Uterus (tissue), 4 donors: ENCODE data around the gene MTCL1. TPM values are rescaled to one million over a fixed set of nuclear protein-coding genes. Genes with fewer than 3 reads are reported as not detected.

Source experiments
- DNase-seq, 2 donors: peaks; one replicate each; pipeline ENCODE4 v3.0.0-alpha.2; 2019 to 2020
- H3K27ac ChIP-seq, 2 donors: fragments of 200-600 bp; sonication (generic); 1 replicate in 1 of 2; 2 replicates in 1 of 2; pipeline ENCODE4 v1.5.1; 2016 to 2018
- H3K27me3 ChIP-seq, 2 donors: fragments of 200-600 bp; sonication (generic); one replicate each; pipeline ENCODE4 v1.5.1; 2018 to 2019; ENCODE audit warnings: control low read depth in 1 of 2
- H3K36me3 ChIP-seq, 2 donors: fragments of 200-600 bp; sonication (generic); one replicate each; pipeline ENCODE4 v1.5.1; 2019; ENCODE audit warnings: control low read depth in 1 of 2
- H3K4me1 ChIP-seq, 2 donors: fragments of 200-600 bp; sonication (generic); one replicate each; pipeline ENCODE4 v1.5.1; 2018 to 2019; ENCODE audit warnings: control low read depth in 1 of 2
- H3K4me3 ChIP-seq, 2 donors: fragments of 200-600 bp; sonication (generic); 1 replicate in 1 of 2; 2 replicates in 1 of 2; pipeline ENCODE4 v1.5.1; 2018 to 2019; ENCODE audit warnings: mild to moderate bottlenecking in 1 of 2
- H3K9me3 ChIP-seq, 2 donors: fragments of 200-600 bp; sonication (generic); one replicate each; pipeline ENCODE4 v1.5.1; 2019; ENCODE audit warnings: control low read depth in 1 of 2
- CTCF ChIP-seq, 4 experiments: fragments of 200-600 bp in 2 of 4; fragments of 450-650 bp in 2 of 4; sonication (generic) in 2 of 4; IDR thresholded peaks; one replicate each; pipeline ENCODE4 v1.5.1; 2016 to 2019; ENCODE audit warnings: antibody characterized with exemption in 4 of 4, mild to moderate bottlenecking in 2 of 4, moderate library complexity in 1 of 4
- POLR2A ChIP-seq, 2 donors: fragments of 450-650 bp; IDR thresholded peaks; one replicate each; pipeline ENCODE4 v1.6.1; 2016; ENCODE audit warnings: antibody characterized with exemption in 2 of 2, mild to moderate bottlenecking in 1 of 2, moderate library complexity in 1 of 2
- intact Hi-C: fragments of 100-400 bp; cut with DNase I; formaldehyde crosslinking; loops from one replicate; pipeline ENCODE4 v1.15.1; 2023; ENCODE audit warnings: low total_unique reads
- total RNA-seq, 4 donors: library from RNA; depleted of rRNA in 3 of 4; stranded (reverse); fragments of >200 nt in 3 of 4; gene quantifications; one replicate each; pipeline versions ENCODE4 v1.1.0 to v1.2.4, GENCODE V29; 2014 to 2023
- donor health status: DM: yes; HTN: yes; CAD: no.

MTCL1 gene
- total RNA-seq, 4 donors from 2014 or later = 8.8 to 25.9 (median 11.0) TPM; not detected in 1

- intact Hi-C loops = no loop called here
- no peak overlapping the region for H3K27ac ChIP-seq
Measured at GRCh38 chr18:8675057-8675456, 30.3 kb upstream of the MTCL1 start.

GRCh38 chr18:8681196-8681595 lies 24.2 kb upstream of the MTCL1 start:
- Histone ChIP-seq H3K36me3 (no peaks in the 10 kb centered on the region), H3K4me1 (no peaks in the 10 kb centered on the region), H3K4me3 (no peak overlapping the region), H3K27ac (no peak overlapping the region), H3K9me3 (no peaks in the 10 kb centered on the region), H3K27me3 (no peaks in the 10 kb centered on the region)
- TF ChIP-seq CTCF (IDR thresholded peaks at IDR 0.05) (no peak), POLR2A (IDR thresholded peaks at IDR 0.05) (no peak)
- intact Hi-C loops = no loop called here
- DNase-seq = no peak

More at GRCh38 chr18:8675057-8675456, 30.3 kb upstream of the MTCL1 start:
- no peaks in the 10 kb centered on the region for H3K36me3 ChIP-seq
- no peak for DNase-seq
- no peaks in the 10 kb centered on the region for H3K4me1 ChIP-seq
- H3K27me3 ChIP-seq = no peaks in the 10 kb centered on the region
- no peak overlapping the region for H3K4me3 ChIP-seq
- TF ChIP-seq CTCF (IDR thresholded peaks at IDR 0.05) (no peak), POLR2A (IDR thresholded peaks at IDR 0.05) (no peak)
- H3K9me3 ChIP-seq = no peaks in the 10 kb centered on the region

GRCh38 chr18:8684577-8684976 lies 20.8 kb upstream of the MTCL1 start:
- Histone ChIP-seq H3K9me3 (no peaks in the 10 kb centered on the region), H3K4me1 (no peaks in the 10 kb centered on the region), H3K27me3 (no peaks in the 10 kb centered on the region), H3K27ac (no peak overlapping the region), H3K4me3 (no peak overlapping the region), H3K36me3 (no peaks in the 10 kb centered on the region)
- no peak for DNase-seq
- intact Hi-C loops = no loop called here
- TF ChIP-seq POLR2A (IDR thresholded peaks at IDR 0.05) = no peak
- no peak for TF ChIP-seq CTCF (IDR thresholded peaks at IDR 0.05)

- TF ChIP-seq POLR2A (IDR thresholded peaks at IDR 0.05) (no peak), CTCF (IDR thresholded peaks at IDR 0.05) (no peak)
- H3K27ac ChIP-seq = no peak overlapping the region
- DNase-seq = no peak
Measured at GRCh38 chr18:8685141-8685913, 20.0 kb upstream of the MTCL1 start.

GRCh38 chr18:8685914-8686216 lies 19.5 kb upstream of the MTCL1 start:
- Histone ChIP-seq H3K27me3 (no peaks in the 10 kb centered on the region), H3K36me3 (no peaks in the 10 kb centered on the region), H3K4me3 (no peak overlapping the region), H3K4me1 (no peaks in the 10 kb centered on the region), H3K27ac (no peak overlapping the region), H3K9me3 (no peaks in the 10 kb centered on the region)
- no peak for DNase-seq
- TF ChIP-seq CTCF (IDR thresholded peaks at IDR 0.05) = no peak
- no peak for TF ChIP-seq POLR2A (IDR thresholded peaks at IDR 0.05)
- intact Hi-C loops = no loop called here

More at GRCh38 chr18:8685141-8685913, 20.0 kb upstream of the MTCL1 start:
- no peaks in the 10 kb centered on the region for H3K9me3 ChIP-seq
- no peaks in the 10 kb centered on the region for H3K4me1 ChIP-seq
- intact Hi-C loops = no loop called here
- no peaks in the 10 kb centered on the region for H3K27me3 ChIP-seq
- H3K36me3 ChIP-seq = no peaks in the 10 kb centered on the region
- H3K4me3 ChIP-seq = no peak overlapping the region
